Esophagus mucosa (tissue), 1 donor: ENCODE measurements around the gene ARMH4. TPM values are rescaled to one million over a fixed set of nuclear protein-coding genes. Genes with fewer than 3 reads are reported as not detected.
"Not testable (repeated sequence)": the region's sequence is repeated elsewhere in the genome, so short reads cannot be mapped to it uniquely, and the experiment has no call there.

Experiments
- ATAC-seq: fragments of 200-7000 bp; cut with Tn5 transposase; one replicate; pipeline ENCODE4 v1.9.1; 2020
- total RNA-seq: library from RNA; stranded (reverse); gene quantifications from one replicate; pipeline ENCODE4 v1.2.4, GENCODE V29; 2023
- donor health status: DM: yes; HTN: yes; CAD: no.

The ARMH4 gene
- total RNA-seq, 1 donor from 2014 or later = 0.72 TPM

DNA sequence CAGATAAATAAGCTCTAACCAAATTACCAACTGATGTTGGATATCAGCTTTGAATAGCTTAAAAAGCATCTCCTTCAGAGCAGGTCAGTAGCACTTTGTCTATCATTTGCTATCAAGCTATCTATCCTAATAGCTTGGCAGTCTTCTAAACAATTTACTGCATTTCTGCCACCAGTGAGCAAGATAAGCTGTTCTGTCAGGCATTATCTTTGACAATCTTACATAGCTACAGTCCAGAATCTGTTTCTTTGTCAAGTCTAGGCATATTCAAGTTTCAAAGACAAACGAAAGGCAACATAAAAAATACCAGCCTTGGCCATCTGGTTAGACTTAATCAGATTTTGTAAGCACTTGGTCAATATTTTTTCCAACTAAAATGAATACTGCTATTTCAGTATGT lies 5.6 kb downstream of the ARMH4 start:
- ATAC-seq = no peak

DNA sequence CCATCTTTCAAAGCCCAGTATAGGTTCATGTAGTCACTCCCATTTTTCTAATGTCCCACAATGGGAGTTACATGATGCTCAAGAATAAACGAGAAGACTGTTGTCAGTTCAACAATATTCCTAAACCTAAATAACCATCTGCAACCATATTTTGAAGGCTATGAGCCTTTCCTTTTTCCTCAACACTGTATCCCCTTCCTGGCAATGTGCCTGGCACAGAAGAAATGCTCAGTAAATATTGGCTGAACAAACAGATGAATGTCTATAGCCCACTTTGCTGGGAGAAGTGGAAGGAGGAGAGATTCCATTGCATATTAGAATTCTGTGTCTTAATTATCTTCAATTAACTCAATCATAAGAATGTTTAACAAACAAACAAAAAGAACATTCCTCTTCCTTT lies 6.1 kb downstream of the ARMH4 start:
- ATAC-seq = no peak

DNA sequence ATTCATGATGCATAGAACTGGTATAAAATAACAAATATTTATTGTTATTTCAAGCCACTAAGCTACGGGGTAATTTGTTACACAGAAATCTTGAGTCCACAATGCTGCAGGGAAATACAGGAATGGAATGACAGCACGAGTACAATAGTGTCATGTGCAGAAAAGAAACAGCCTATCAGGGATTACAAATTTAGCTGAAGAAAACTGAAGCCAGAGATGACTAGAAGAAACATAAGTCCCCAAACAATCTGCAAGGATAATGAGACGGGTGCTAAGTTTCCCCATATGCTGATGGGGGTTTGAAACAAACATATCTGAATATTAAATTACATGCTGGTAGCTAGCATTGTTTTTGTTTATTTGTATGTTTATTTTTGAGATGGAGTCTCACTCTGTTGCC lies 8.9 kb downstream of the ARMH4 start:
- no peak for ATAC-seq

DNA sequence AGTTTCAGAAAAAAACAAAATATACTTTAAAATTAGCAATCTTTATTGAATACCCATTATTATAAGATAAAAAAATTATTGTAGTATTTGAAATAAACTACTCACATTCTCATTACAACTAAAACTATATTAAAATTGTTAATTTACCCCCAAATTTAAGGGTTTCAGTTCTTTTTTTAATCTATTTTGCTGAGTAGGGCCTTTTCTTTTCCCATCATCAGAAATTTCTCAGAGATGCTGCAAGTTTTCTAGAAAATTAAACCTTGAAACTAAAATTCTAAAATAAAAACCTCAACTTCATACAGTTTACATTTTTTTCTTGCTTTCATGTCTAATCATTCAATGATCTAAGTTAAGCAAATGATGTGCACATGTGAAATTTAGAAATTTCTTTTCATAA lies 10.1 kb downstream of the ARMH4 start:
- ATAC-seq = no peak

DNA sequence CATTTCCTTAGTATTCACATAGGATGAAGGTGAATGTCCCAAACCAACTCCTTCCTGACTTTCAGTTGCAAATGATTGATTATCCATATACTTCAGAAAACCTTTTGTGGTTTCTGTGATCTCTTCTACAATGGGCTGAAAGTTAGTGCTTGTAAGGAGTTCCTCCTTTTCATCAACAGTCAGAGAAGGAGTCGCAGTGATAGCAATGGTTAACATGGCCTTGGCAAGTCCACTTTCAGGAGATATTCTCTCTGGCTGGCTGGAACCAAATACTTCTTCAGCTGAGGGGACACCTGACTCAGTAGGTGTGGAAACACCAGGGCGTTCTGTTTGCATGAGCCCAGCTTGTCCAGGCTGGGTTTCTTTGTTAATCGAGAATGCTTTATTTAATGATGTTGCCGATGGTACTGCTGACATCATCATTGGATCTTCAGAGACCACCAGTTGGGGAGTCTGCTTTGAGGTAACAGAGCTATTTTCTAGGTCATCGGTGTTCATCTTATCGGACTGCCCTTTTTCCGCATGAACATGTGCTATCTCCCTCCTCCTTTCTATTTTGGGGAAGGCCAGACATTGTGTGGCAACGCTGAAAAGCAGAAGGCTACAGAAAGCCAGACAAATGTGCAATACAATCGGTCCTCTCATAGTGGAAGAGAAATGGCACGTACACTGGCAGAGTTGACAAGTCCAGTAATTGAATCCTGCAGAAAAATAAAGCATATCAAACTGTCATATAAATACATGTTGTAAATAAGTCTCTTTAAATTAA lies 13.1 kb downstream of the ARMH4 start:
- ATAC-seq = no peak

DNA sequence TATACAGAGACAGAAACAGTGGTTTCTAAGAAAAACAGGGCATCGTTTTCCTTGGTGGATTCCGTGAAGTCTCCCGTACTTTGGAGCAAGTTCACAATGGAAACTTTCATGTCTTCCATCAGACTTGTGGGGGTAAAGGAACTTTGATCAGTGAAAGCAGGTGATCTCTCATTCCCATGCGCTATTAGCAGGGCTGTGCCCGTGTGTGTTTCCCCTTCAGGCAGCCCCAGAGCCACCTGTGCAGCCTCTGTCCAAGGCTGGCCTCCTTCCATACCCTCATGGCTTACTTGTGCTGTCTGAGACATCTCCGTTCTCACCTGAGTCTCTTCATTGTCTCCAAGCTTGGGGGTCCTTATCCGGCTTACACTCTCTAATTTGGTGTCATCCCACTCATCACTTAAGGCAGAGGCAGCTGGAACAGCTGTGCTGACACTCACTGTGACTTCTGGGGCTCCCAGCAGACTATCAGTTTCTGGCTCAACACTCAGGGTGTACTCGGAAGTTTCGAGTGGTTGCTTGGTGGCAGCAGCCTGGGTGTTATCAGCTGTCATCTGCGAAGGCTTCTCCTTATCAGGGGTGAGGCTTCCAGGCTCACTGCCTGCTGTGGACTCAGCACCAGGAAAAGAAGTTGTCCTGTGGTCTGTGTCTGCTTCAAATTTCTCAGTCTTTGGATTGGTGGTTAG lies 13.8 kb downstream of the ARMH4 start:
- ATAC-seq = no peak

DNA sequence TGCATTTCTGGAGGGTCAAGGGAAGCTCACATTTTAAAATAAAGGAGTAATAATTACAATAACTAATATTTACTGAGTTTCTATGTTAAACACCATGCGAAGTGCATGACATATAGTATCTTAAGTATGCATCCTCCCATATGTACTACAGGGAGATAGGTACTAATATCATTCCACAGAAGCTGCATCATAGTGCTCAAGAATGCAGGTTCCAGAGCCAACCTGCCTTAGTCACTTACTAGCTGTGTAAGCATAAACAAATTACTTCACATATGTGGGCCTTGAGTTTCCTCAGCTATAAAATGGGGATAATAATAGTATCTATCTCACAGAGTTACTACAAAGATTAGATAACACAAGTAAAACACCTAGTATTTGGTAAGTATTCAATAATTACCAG lies 18.3 kb downstream of the ARMH4 start:
- ATAC-seq = peak; percentile 50

DNA sequence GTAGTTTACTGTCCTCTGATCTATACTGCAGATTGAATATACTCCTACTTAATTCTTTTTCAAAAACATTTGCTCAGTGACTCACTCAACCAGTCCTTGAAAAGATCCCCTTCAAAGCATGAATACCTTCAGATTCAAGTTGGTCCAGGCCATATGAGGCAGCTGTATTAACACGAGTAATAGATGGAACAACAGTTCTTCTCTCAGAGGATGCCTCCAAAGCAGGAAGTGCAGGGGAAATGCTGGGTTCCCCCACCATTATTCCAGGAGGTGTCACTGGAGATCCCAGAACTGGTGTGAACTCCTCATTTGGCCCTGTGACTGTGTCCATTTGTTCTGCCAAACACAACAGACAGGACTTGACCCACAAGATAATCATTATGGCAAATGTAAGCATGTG lies 20.6 kb downstream of the ARMH4 start:
- ATAC-seq = no peak

DNA sequence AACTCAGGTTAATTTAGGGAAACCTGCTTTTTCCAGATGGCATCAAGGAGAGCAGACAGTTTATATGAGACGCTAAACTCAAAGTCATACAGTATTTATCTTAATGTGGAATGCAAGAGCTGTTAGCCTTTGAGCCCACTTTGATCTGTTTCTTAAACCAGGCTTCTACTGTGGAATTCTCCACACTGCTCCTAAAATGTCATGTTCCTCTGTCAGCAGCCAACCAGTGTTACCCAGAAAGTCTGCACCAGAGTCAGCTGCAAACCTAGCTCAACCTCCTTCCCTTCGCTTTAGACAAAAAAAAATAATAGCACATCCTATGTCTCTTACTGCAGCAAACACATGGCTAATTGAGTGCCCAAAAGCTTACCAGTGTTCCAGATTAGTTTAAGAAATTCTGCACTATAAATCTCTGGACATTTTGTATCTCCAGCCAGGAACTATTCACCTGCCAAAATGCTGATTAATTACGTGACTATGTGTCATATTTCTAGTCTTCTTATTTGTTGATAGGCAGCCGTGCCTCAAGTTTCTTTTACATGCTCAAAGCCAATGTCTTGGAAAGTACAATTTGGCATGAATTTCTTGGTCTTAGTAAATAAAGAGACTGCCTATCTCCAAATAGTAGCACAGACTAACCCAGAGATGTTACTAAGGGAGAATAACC lies 21.8 kb downstream of the ARMH4 start:
- ATAC-seq = no peak

DNA sequence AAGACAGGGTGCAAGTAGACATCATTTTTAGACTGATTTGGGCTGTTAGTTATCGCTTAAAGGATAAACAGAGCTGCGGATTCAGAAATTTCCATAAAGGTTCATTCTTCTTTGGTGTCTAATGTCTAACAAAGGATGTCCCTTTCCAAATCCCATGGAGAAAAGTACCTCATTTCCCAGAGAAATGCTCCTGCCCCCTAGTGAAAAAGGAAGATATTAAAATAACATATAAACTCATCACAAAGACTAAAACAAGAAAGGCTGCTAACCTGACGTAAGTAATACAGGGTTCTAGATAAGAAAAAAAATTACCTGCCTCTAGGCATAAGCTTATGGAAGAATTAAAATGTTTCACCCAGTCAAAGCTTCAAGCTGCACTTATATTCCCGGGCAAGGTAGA lies 22.8 kb downstream of the ARMH4 start:
- no peak for ATAC-seq

DNA sequence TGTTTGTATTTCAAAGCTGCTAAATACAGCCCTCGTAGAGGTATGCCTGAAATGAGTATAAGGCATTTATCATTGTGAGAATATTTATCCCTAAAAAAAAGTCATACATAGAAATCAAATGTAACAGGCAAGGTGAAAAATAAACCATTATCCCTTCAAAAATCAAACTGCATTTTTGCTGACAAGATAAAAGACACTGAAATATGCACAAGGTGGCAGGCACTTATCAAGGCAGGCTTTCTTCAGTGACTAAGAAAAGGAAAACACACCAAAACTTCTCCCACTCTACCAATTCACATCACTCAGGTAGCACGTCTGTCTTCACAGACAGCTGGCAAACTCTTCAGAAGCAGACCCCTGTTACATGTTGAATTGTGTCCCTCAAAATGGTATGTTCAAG lies 23.6 kb downstream of the ARMH4 start:
- ATAC-seq = no peak

DNA sequence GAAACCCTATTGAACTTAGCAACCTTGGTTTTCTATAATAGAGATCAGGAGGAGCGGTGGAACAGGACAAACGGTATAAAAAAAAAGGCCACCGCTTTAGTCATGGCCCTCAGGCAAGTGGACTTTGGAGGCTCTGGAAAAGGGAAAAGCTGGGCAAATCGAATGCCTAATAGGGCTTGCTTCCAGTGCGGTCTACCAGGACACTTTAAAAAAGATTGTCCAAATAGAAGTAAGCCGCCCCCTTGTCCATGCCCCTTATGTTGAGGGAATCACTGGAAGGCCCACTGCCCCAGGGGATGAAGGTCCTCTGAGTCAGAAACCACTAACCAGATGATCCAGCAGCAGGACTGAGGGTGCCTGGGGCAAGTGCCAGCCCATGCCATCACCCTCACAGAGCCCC lies 29.5 kb downstream of the ARMH4 start:
- ATAC-seq = not testable (repeated sequence)

DNA sequence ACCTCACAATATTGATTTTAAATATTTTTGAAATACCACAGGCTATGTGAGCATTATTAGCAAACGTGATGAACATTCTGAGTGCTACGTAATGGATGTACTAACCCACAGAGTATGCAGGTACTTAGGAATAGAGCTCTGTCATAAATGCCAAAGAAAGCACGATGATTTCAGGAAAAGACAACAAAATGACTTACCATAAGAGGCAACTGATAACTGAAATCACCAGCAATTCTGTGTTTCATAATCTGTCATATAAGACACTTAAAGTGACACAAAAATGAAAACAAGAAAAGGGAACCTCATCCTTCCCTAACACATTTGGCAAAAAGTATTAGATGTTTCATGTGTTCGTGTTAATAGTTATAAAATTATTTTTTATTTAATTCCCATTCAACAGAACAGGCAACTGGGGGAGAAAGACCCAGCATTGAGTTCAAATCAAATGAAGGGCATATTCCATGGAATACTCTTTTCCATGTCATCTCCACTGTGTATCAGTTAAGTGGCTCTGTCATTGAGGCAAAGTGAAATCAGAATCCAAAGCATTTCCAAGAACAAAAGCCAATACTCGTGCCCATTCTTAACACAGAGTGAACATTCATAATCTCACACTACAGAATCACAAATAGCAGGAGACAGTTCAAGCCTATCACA lies 30.4 kb downstream of the ARMH4 start:
- ATAC-seq = no peak

DNA sequence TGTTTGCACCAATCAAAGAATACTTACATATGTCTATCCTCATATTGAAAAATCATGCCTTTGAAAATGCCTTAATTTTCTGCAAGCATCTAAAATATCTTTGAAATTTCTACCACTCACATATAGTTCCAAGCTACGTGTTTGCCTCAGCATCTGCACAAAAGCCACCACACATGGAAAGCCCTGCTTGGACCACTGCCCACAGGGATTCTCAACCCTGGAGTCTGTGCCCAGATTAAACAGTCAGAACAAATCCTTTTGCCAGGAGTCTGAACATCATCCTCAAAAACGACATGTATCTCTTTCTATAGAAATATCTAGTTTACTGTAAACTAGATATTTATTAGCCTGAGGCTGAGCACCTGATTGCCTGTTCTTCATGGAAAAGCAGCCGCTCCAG lies 32.6 kb downstream of the ARMH4 start:
- no peak for ATAC-seq

DNA sequence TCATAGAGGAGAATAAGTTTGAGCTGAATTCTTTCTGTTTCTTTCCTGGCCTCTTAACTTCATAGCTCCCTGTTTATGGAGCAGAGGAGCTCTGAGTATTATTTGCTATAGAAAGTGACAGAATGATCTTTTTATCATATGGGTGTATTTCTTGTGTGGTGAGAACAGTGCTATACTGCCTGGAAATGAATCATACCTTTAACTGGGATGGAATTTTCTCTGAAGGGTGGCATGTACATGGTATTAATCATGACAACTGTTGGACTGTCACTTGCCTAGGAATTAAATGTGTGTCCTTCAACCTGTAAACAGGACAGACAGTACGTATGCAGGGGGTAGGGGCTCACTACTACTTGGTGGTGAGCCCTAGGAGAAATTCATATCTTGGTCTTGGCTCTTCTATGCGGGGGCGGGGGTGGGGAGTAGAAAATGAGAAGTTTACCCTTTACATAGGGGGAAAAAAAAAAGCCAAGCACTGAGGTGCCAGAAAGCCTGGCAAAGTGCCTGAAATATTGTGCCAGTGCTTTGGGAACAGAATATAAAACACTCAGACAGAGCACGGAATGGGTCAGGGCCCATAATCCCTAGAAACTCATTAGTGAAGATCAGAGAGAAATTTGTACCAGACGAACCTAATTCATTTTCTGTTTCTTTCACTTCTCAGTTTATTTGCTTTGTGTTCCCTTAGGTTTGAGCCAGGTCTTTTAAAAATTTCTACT lies 33.8 kb downstream of the ARMH4 start:
- ATAC-seq = no peak

DNA sequence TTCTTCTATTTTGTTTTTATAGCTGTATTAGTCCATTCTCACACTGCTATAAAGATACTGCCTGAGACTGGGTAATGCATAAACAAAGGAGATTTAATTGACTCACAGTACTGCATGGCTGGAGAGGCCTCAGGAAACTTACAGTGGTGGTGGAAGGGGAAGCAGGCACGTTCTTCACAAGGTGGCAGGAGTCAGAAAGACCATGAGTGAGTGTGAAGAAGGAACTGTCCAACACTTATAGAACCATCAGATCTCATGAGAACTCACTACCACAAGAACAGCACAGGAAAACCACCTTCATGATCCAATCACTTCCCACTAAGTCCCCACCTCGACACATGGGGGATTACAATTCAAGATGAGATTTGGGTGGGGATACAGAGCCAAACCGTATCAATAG lies 42.3 kb downstream of the ARMH4 start:
- ATAC-seq = no peak

DNA sequence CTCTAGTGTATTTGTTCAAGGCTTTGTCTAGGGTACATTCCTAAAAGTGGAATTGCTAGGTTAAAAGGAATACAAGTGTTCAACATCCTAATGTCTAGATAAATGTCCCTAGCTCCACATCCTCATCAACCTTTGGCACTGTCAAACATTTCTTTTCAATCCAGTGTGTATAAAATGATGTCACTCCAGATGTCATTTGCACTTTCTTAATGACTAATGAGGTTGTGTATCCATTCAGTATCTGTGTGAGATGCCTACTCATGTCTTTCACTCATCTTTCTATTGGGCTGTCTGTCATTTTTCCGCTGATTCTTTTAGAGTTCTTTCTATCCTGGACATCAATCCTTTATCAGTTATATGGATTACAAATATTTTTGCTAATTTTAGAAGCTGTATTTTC lies 43.3 kb downstream of the ARMH4 start:
- ATAC-seq = no peak

DNA sequence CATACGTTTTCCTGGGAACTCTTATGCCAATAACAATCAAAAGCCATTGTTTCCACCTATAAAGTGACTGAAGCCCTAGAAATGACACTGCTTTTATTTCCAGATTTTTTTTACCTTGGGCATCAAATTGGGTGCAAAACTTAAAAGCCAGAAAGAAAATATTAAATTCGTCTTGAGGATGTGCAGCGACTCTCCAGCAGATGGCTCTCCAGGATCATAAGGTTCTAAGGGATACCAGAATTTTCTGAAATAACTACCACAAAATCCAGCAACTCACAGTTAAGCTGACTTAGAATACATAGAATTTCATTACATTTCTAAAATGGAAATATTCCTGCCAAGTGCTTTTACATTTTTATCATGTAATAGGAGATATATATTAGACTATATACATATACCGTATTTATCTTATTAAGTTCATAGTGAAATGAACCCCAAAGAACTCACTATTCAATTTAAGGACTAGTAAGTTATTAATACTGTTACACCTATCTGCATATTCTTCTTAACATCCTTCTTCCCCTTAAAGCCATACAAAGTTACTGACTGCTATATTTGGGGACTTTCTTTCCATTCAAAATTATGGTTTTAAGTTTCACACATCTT lies 44.0 kb downstream of the ARMH4 start:
- no peak for ATAC-seq

DNA sequence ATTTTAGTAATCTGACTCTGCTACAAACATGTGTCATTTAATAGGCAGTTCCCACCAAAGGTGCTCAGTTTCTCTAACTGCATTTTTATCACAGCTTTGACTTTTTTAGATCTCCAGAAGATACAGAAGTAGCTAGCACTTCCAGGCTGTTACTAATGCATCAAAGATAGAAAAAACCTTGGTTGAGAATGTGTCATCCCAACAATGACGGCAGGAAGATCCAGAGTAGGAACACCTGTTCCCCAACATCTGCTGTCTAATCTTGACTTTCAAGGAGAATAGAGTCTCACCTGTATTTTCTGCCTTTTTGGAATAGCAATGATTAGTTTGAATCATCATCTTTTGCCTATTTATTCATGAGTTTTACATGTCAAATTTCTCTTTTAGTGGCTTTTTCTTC lies 45.0 kb downstream of the ARMH4 start:
- no peak for ATAC-seq

DNA sequence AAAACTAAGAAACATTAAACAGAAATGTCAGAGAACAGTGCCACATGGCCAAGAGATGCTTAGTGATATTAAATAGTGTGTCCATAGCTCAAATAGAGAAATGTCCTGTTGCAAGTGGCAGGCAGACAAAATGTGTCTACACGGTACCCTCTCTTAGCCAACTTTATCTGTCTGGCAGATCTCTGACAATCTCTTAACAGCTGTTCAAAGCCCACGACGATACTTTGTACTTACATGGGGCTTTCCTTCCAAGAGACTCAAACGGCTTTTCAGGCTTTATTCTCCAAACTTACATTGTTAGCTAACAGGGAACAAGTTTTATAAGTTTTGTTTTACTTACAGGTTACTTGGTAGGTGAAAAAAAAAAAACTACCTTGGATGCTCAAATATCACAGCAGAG lies 45.6 kb downstream of the ARMH4 start:
- ATAC-seq = no peak

DNA sequence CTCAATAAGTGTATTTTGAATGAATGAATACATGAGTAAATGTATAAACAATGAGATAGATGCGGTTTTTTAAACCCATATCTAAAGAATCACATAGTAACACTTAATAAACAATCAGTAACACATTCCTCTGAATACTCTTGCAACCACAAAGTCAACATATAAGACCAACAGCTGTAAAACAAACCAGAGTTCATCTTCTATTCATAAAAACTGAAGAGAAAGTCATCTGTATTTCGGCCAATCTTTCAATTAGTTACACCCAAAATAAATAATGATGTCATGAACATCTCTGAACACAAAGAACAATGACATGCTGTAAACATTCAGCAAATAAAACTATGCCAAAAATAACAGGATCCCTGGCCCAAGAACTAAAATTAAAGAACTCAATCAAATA lies 47.2 kb downstream of the ARMH4 start:
- ATAC-seq = no peak

DNA sequence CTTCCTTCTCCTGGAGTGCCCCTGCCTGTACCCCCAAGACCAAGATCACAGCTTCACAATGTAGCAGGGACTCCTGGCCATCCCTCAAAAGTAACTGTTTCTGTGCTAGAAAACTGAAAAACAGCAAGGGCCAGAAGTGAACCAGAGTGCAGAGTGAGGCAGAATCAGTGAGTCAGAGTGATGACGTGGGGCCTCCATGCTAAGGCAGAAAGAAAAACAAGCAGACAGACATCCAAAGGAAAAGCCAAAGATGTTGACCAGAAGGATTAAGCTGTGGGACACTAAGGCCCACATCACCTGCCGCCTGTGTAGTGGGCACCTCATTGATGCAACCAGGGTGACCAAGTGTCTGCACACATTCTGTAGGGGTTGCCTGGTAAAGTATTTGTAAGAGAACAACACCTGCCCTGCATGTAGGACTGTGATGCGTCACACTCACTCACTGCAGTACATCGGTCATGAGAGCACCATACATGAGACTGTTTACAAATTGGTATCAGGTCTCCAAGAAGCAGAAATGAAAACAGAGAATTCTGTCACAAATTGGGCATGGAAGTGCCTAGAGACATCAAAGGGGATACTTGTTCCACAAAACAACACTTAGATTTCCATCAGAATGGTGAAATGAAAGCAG lies 51.2 kb downstream of the ARMH4 start:
- ATAC-seq = no peak
